Activated T-helper 1 cell treated with anti-CD3 and anti-CD28 coated beads, Interleukin-12 subunit alpha, Interleukin-12 subunit beta, Interleukin-2, Interleukin-4 antibody, amounts not matched to agents 30 ng/mL and 10 ng/mL and 1 ng/mL, durations not matched to agents 14 hours and 24 hours and 36 hours (primary cell): ENCODE data around the gene CSNK1G1. TPM values are rescaled to one million over a fixed set of nuclear protein-coding genes. Genes with fewer than 3 reads are reported as not detected.
A peak's percentile ranks its signal among the peaks of the same experiment; 100 is the strongest.
"Not testable (repeated sequence)": the region's sequence is repeated elsewhere in the genome, so short reads cannot be mapped to it uniquely, and the experiment has no call there.

Experiments used
- DNase-seq: peaks from one replicate; pipeline ENCODE4 v3.0.0; 2021; ENCODE audit warnings: low spot score
- H3K27ac Mint-ChIP-seq: one replicate; pipeline ENCODE4 v1.8.0; 2021; ENCODE audit warnings: mild to moderate bottlenecking, mixed read lengths
- H3K27me3 Mint-ChIP-seq: one replicate; pipeline ENCODE4 v1.8.0; 2022; ENCODE audit warnings: mild to moderate bottlenecking, moderate library complexity, mixed read lengths; ENCODE audit not compliant: insufficient read depth
- H3K36me3 Mint-ChIP-seq: one replicate; pipeline ENCODE4 v1.8.0; 2021; ENCODE audit warnings: low read depth, mixed read lengths
- H3K4me1 Mint-ChIP-seq: one replicate; pipeline ENCODE4 v1.8.0; 2021; ENCODE audit warnings: low read depth, mixed read lengths
- H3K4me3 Mint-ChIP-seq: one replicate; pipeline ENCODE4 v1.8.0; 2021; ENCODE audit warnings: mild to moderate bottlenecking, moderate library complexity, mixed read lengths
- H3K9me3 Mint-ChIP-seq: one replicate; pipeline ENCODE4 v1.8.0; 2021; ENCODE audit warnings: mixed read lengths
- intact Hi-C: fragments of 100-400 bp; cut with micrococcal nuclease; formaldehyde crosslinking; loops from one replicate; pipeline ENCODE4 v1.15.1; 2024
- total RNA-seq: library from RNA; stranded (reverse); gene quantifications from 2 replicates; pipeline ENCODE4 v1.2.3, GENCODE V29; 2022

The CSNK1G1 gene
- 31.3 and 33.2 TPM in 2 replicates for total RNA-seq

- peak within 1 kb of the TSS; percentile 96 for H3K4me3 Mint-ChIP-seq
- H3K4me1 Mint-ChIP-seq: peaks cover 19% of the 10 kb centered on the region
- no peaks in the 10 kb centered on the region for H3K9me3 Mint-ChIP-seq
- H3K36me3 Mint-ChIP-seq: no peaks in the 10 kb centered on the region
- peak within 1 kb of the TSS; percentile 97 for H3K27ac Mint-ChIP-seq
- DNase-seq: peak; percentile 87
- H3K27me3 Mint-ChIP-seq: no peaks in the 10 kb centered on the region
- intact Hi-C loops: loop anchor here (1.0 kb wide), 6 partner anchors 25 to 263 kb away; partner anchors contain the start of genes CIAO2A, PCLAF, PPIB and TRIP4
Measured at GRCh38 chr15:64355944-64356709, at the start of gene CSNK1G1. CSNK1G1 (minus strand) TSS chr15:64356173; CDS start chr15:64300499, 55,674 bp downstream.

- H3K36me3 Mint-ChIP-seq: peaks cover 26% of the 10 kb centered on the region
- intact Hi-C loops: no loop called here
Measured at GRCh38 chr15:64400583-64400982, 44.6 kb upstream of the CSNK1G1 start.

GRCh38 chr15:64398575-64398974, 42.6 kb upstream of the CSNK1G1 start:
- intact Hi-C loops: no loop called here
- H3K4me3 Mint-ChIP-seq: no peak overlapping the region
- H3K27me3 Mint-ChIP-seq: no peaks in the 10 kb centered on the region
- peaks cover 32% of the 10 kb centered on the region for H3K36me3 Mint-ChIP-seq
- no peaks in the 10 kb centered on the region for H3K9me3 Mint-ChIP-seq
- no peaks in the 10 kb centered on the region for H3K4me1 Mint-ChIP-seq
- DNase-seq: no peak
- H3K27ac Mint-ChIP-seq: no peak overlapping the region

More at GRCh38 chr15:64400583-64400982, 44.6 kb upstream of the CSNK1G1 start:
- Mint-ChIP-seq H3K27ac (no peak overlapping the region), H3K4me1 (no peaks in the 10 kb centered on the region), H3K9me3 (no peaks in the 10 kb centered on the region), H3K27me3 (no peaks in the 10 kb centered on the region), H3K4me3 (no peak overlapping the region)
- DNase-seq: no peak

- no peaks in the 10 kb centered on the region for H3K9me3 Mint-ChIP-seq
- H3K36me3 Mint-ChIP-seq: peaks cover 33% of the 10 kb centered on the region
- H3K4me1 Mint-ChIP-seq: no peaks in the 10 kb centered on the region
- no peaks in the 10 kb centered on the region for H3K27me3 Mint-ChIP-seq
- H3K4me3 Mint-ChIP-seq: no peak overlapping the region
- DNase-seq: no peak
- intact Hi-C loops: no loop called here
- no peak overlapping the region for H3K27ac Mint-ChIP-seq
Measured at GRCh38 chr15:64396789-64397188, 40.8 kb upstream of the CSNK1G1 start.

- DNase-seq, H3K9me3 Mint-ChIP-seq, H3K4me3 Mint-ChIP-seq, intact Hi-C loops, H3K27me3 Mint-ChIP-seq, H3K27ac Mint-ChIP-seq: not testable (repeated sequence)
- peaks cover 16% of the 10 kb centered on the region for H3K4me1 Mint-ChIP-seq
- H3K36me3 Mint-ChIP-seq: peaks cover 24% of the 10 kb centered on the region
Measured at GRCh38 chr15:64392471-64392870, 36.5 kb upstream of the CSNK1G1 start.

GRCh38 chr15:64389036-64389435, 33.1 kb upstream of the CSNK1G1 start:
- H3K36me3 Mint-ChIP-seq: peaks cover 9% of the 10 kb centered on the region
- H3K27ac Mint-ChIP-seq: no peak overlapping the region
- H3K4me3 Mint-ChIP-seq: peak overlapping the region; percentile 99
- no peaks in the 10 kb centered on the region for H3K9me3 Mint-ChIP-seq
- DNase-seq: no peak
- peaks cover 17% of the 10 kb centered on the region for H3K4me1 Mint-ChIP-seq
- no peaks in the 10 kb centered on the region for H3K27me3 Mint-ChIP-seq
- intact Hi-C loops: loop anchor here (5.0 kb wide), 3 partner anchors 53 to 743 kb away; partner anchors contain the start of gene PDCD7

GRCh38 chr15:64387562-64388168, 31.7 kb upstream of the CSNK1G1 start, which contains the start of gene TRIP4:
TRIP4 (plus strand) TSS chr15:64387836; CDS start chr15:64387864, 28 bp downstream.
- H3K9me3 Mint-ChIP-seq: no peaks in the 10 kb centered on the region
- H3K36me3 Mint-ChIP-seq: peaks cover 5% of the 10 kb centered on the region
- intact Hi-C loops: loop anchor here (1.0 to 5.0 kb wide), 9 partner anchors 8 to 745 kb away; partner anchors contain the start of genes CSNK1G1, PDCD7 and PPIB
- H3K27me3 Mint-ChIP-seq: no peaks in the 10 kb centered on the region
- H3K27ac Mint-ChIP-seq: peak within 1 kb of the TSS; percentile 89
- DNase-seq: peak; percentile 96
- H3K4me3 Mint-ChIP-seq: peak within 1 kb of the TSS; percentile 99
- peaks cover 17% of the 10 kb centered on the region for H3K4me1 Mint-ChIP-seq

GRCh38 chr15:64386291-64386690, 30.3 kb upstream of the CSNK1G1 start:
- intact Hi-C loops: loop anchor here (5.0 kb wide), 3 partner anchors 56 to 746 kb away; partner anchors contain the start of gene PDCD7

GRCh38 chr15:64383760-64384159, 27.8 kb upstream of the CSNK1G1 start:
- intact Hi-C loops: loop anchor here (5.0 kb wide), 1 partner anchor 551 kb away; the partner anchor contains the start of gene HERC1
- H3K4me1 Mint-ChIP-seq: peaks cover 28% of the 10 kb centered on the region

More at GRCh38 chr15:64386291-64386690, 30.3 kb upstream of the CSNK1G1 start:
- Mint-ChIP-seq H3K4me1 (peaks cover 25% of the 10 kb centered on the region), H3K27me3 (no peaks in the 10 kb centered on the region), H3K36me3 (peaks cover 6% of the 10 kb centered on the region), H3K9me3 (no peaks in the 10 kb centered on the region), H3K4me3 (peak overlapping the region; percentile 64), H3K27ac (no peak overlapping the region)
- DNase-seq: no peak

GRCh38 chr15:64381000-64381751, 25.2 kb upstream of the CSNK1G1 start, which contains the start of gene PCLAF:
PCLAF (minus strand) TSS chr15:64381441; CDS start chr15:64381371, 70 bp downstream.
- Mint-ChIP-seq H3K9me3 (no peaks in the 10 kb centered on the region), H3K36me3 (peaks cover 4% of the 10 kb centered on the region), H3K4me3 (peak within 1 kb of the TSS; percentile 94), H3K4me1 (peaks cover 16% of the 10 kb centered on the region), H3K27ac (peak within 1 kb of the TSS; percentile 92), H3K27me3 (no peaks in the 10 kb centered on the region)
- intact Hi-C loops: loop anchor here (1.0 to 5.0 kb wide), 5 partner anchors 25 to 549 kb away; partner anchors contain the start of genes CSNK1G1, HERC1 and PPIB
- DNase-seq: peak; percentile 93

More at GRCh38 chr15:64383760-64384159, 27.8 kb upstream of the CSNK1G1 start:
- H3K27me3 Mint-ChIP-seq: no peaks in the 10 kb centered on the region
- H3K36me3 Mint-ChIP-seq: peaks cover 7% of the 10 kb centered on the region
- H3K27ac Mint-ChIP-seq: no peak overlapping the region
- DNase-seq: no peak
- H3K9me3 Mint-ChIP-seq: no peaks in the 10 kb centered on the region
- H3K4me3 Mint-ChIP-seq: no peak overlapping the region

GRCh38 chr15:64380130-64380870, 24.3 kb upstream of the CSNK1G1 start:
- not testable (repeated sequence) for H3K9me3 Mint-ChIP-seq, H3K27me3 Mint-ChIP-seq, DNase-seq, H3K36me3 Mint-ChIP-seq
- Mint-ChIP-seq H3K4me3 (peak overlapping the region; percentile 94), H3K27ac (peak overlapping the region; percentile 92), H3K4me1 (peaks cover 16% of the 10 kb centered on the region)
- intact Hi-C loops: loop anchor here (2.0 to 5.0 kb wide), 2 partner anchors 169 to 548 kb away; partner anchors contain the start of gene HERC1
